Heart right ventricle (tissue), 16 donors: Measurements from ENCODE around the gene CDK19. TPM values are rescaled to one million over a fixed set of nuclear protein-coding genes. Genes with fewer than 3 reads are reported as not detected.
"Not testable (repeated sequence)": the region's sequence is repeated elsewhere in the genome, so short reads cannot be mapped to it uniquely, and the experiment has no call there.

Source experiments
- ATAC-seq, 8 donors: fragments of 200-7000 bp; cut with Tn5 transposase; one replicate each; pipeline ENCODE4 v1.9.1; 2020; ENCODE audit warnings: mild to moderate bottlenecking in 8 of 8, moderate library complexity in 8 of 8, moderate number of reproducible peaks in 1 of 8
- DNase-seq, 2 donors: peaks; one replicate each; pipeline ENCODE4 v3.0.0-alpha.2; 2020
- H3K27ac ChIP-seq, 10 donors: fragments of 200-600 bp; sonication (generic) in 2 of 10; one replicate each; pipeline versions ENCODE4 v1.5.0 to v1.8.0; 2020 to 2022; ENCODE audit warnings: mild to moderate bottlenecking in 3 of 10
- H3K27me3 ChIP-seq, 7 donors: fragments of 200-600 bp; one replicate each; pipeline ENCODE4 v1.8.0; 2021 to 2022; ENCODE audit warnings: mild to moderate bottlenecking in 2 of 7
- H3K36me3 ChIP-seq, 9 donors: fragments of 200-600 bp; sonication (generic) in 1 of 9; one replicate each; pipeline versions ENCODE4 v1.5.0 to v1.8.0; 2020 to 2022; ENCODE audit warnings: mild to moderate bottlenecking in 2 of 9
- H3K4me1 ChIP-seq, 9 donors: fragments of 200-600 bp; sonication (generic) in 1 of 9; one replicate each; pipeline versions ENCODE4 v1.5.0 to v1.8.0; 2020 to 2022; ENCODE audit warnings: mild to moderate bottlenecking in 4 of 9
- H3K4me3 ChIP-seq, 10 donors: fragments of 200-600 bp; sonication (generic) in 2 of 10; one replicate each; pipeline versions ENCODE4 v1.5.0 to v1.8.0; 2020 to 2022; ENCODE audit warnings: mild to moderate bottlenecking in 7 of 10, moderate library complexity in 2 of 10
- H3K9me3 ChIP-seq, 11 donors: fragments of 200-600 bp in 10 of 11; sonication (generic) in 2 of 11; one replicate each; pipeline versions ENCODE4 v1.5.0 to v1.8.0; 2013 to 2022; ENCODE audit warnings: mild to moderate bottlenecking in 2 of 11, control low read depth in 1 of 11, moderate library complexity in 1 of 11
- WGBS, 2 donors: extraction: QIAGEN DNeasy Blood & Tissue Kit; methylation state at CpG; one replicate each; pipeline ENCODE4 v1.1.7; 2013; ENCODE audit warnings: inconsistent platforms in 1 of 2; 5-methylcytosine and 5-hydroxymethylcytosine counted together
- intact Hi-C, 10 donors: fragments of 100-400 bp; cut with DNase I; formaldehyde crosslinking; loops; one replicate each; pipeline versions ENCODE4 v1.11.1 to v1.14.2; 2022
- polyA plus RNA-seq, 2 donors: library from polyadenylated mRNA; stranded (reverse); fragments of 200-250 nt; gene quantifications; one replicate each; pipeline ENCODE4 v1.2.3, GENCODE V29; 2013
- total RNA-seq, 10 donors: library from RNA; stranded (reverse); fragmentation: NEBNext Ultra II Directional in 3 of 10; extraction: Animal tissue kit (Norgen Biotek cat#: 25700) in 3 of 10; gene quantifications; one replicate each; pipeline versions ENCODE4 v1.2.1 to v1.2.4, GENCODE V29; 2021 to 2023
- TF ChIP-seq, protein P1 (sequence below), 9 donors: fragments of 200-600 bp; sonication (generic) in 2 of 9; IDR thresholded peaks; one replicate each; pipeline versions ENCODE4 v1.5.0 to v1.8.0; 2021 to 2022; ENCODE audit warnings: antibody characterized with exemption in 9 of 9, mild to moderate bottlenecking in 5 of 9, moderate library complexity in 1 of 9
- donor health status: Arrhythmogenic right ventricular cardiomyopathy.
- donor health status: ischemic (EF 13 %, LVEDD 7.1; RV severe dilation, severe dysfunction).
- donor health status: healthy with polysubstance abuse.
- donor health status: DM: no; HTN: yes; CAD: no.
- donor health status: DM: no; HTN: no; CAD: no.
- donor health status: ischemic (EF 25% LVEDD 6.9; RV normal size, moderate dysfunction).
- donor health status: ischemic (EF 25% LVEDD 5.7; RV mildly dilated, moderate dysfunction).
- donor health status: healthy.
- donor health status: DM: yes; HTN: yes; CAD: no.
- donor health status: Ischemic cardiomyopathy.
- donor health status: ischemic (EF 35%, LVEDD 5.7; RV mildly dilated, moderate dysfunction).
- donor health status: nonischemic (EF 11% LVEDD 7.7; RV severe dilation, severe dysfunction).
- donor health status: DM: yes; HTN: yes; CAD: no.
- donor health status: PGD.
- donor health status: ischemic (EF 29% LVEDD 5.4; RV normal size, mild dysfunction).
- donor health status: nonischemic (EF 23%, LVEDD 6.1; RV moderate dilation, normal function).

The CDK19 gene
- total and polyA plus RNA-seq, 12 donors: 3.9 to 13.0 (median 8.4) TPM

DNA sequence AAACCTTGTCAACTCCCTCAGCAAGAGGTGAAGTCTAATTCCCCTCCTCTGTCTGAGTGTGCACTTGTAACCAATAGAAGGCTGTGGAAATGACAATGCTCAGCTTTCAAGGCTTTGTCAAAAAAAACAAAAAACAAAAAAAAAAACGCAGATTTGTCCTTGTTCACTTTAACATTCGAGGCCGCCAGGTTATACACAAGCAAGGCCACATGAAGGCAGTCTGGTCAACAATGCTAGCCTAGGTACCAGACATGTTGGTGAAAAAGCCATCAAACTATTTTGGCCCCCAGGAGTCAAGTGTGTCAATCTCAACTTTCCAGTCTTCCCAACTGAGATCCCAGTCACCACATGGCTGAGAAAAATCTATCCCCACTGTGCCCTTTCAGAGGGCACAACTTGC, 92.3 kb downstream of the CDK19 start:
- TF ChIP-seq, protein P1, sequence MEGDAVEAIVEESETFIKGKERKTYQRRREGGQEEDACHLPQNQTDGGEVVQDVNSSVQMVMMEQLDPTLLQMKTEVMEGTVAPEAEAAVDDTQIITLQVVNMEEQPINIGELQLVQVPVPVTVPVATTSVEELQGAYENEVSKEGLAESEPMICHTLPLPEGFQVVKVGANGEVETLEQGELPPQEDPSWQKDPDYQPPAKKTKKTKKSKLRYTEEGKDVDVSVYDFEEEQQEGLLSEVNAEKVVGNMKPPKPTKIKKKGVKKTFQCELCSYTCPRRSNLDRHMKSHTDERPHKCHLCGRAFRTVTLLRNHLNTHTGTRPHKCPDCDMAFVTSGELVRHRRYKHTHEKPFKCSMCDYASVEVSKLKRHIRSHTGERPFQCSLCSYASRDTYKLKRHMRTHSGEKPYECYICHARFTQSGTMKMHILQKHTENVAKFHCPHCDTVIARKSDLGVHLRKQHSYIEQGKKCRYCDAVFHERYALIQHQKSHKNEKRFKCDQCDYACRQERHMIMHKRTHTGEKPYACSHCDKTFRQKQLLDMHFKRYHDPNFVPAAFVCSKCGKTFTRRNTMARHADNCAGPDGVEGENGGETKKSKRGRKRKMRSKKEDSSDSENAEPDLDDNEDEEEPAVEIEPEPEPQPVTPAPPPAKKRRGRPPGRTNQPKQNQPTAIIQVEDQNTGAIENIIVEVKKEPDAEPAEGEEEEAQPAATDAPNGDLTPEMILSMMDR (IDR thresholded peaks at IDR 0.05): no peak
- Histone ChIP-seq H3K27me3 (no peaks in the 10 kb centered on the region), H3K36me3 (peaks cover 0 to 7% (median 0%) of the 10 kb centered on the region in 9 donors), H3K27ac (no peak overlapping the region), H3K4me3 (no peak overlapping the region), H3K9me3 (no peaks in the 10 kb centered on the region), H3K4me1 (no peaks in the 10 kb centered on the region)
- DNase-seq (no peak), ATAC-seq (no peak)
- 92 to 93% methylated on average over 3 of the region's 3 CpGs for WGBS, 2 donors
- intact Hi-C loops: no loop called here

DNA sequence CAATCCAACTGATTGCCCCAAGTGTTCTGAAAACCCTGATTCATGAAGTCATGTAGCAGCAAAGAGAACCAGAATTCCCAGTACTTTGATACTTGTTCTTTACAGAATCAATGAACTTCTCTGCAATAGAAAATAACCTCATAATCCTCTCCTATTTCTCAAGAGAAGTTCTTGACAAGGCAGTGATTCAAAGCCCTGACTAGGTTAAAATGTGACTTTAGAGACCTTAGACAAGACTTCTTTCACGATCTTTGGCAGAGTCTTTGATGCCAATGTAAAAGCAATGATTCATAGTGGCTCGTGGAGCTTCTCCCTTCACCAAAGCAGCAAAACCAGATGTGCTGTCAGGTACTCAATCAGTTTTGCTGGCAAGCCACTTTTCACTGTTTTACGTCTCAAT, 95.2 kb downstream of the CDK19 start:
- H3K36me3 ChIP-seq: peaks cover 0 to 7% (median 0%) of the 10 kb centered on the region in 9 donors
- intact Hi-C loops: no loop called here
- H3K27ac ChIP-seq: no peak overlapping the region
- DNase-seq (no peak), ATAC-seq (no peak)
- no peaks in the 10 kb centered on the region for H3K4me1 ChIP-seq
- H3K9me3 ChIP-seq: no peaks in the 10 kb centered on the region
- TF ChIP-seq, protein P1 (IDR thresholded peaks at IDR 0.05): no peak
- 91 to 94% methylated on average over 3 of the region's 3 CpGs for WGBS, 2 donors
- no peak overlapping the region for H3K4me3 ChIP-seq
- no peaks in the 10 kb centered on the region for H3K27me3 ChIP-seq

DNA sequence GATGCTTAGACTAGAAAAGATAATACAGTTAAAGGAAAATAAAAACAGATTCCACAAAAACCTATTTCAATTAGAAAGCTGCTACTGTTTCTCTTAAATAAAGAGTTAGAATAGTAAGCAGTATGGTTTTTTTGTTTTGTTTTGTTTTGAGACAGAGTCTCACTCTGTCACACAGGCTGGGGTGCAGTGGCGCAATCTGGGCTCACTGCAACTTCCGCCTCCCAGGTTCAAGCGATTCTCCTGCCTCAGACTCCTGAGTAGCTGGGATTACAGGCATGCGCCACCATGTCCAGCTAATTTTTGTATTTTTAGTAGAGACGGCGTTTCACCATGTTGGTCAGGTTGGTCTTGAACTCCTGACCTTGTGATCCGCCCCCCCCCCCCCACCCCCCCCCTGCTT, 95.7 kb downstream of the CDK19 start:
- 95 to 96% methylated on average over 7 of the region's 7 CpGs for WGBS, 2 donors
- H3K27ac ChIP-seq, H3K4me1 ChIP-seq, H3K27me3 ChIP-seq, intact Hi-C loops, DNase-seq, ATAC-seq, H3K36me3 ChIP-seq, H3K9me3 ChIP-seq, H3K4me3 ChIP-seq: not testable (repeated sequence)

DNA sequence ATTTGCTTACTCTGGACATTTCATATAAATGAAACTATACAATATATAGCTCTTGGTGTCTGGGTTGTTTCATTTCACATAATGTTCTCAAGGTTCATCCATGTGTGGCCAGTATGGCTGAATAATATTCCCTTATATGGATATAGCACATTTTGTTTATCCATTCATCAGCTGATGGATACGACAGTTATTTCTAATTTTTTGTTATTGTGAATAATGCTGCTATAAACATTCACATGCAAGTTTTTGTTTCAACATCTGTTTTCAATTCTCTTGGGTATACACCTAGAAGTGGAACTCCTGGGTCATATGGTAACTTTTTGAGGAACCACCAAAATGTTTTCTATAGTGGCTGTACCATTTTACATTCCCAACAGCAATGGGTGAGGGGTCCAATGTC, 101.1 kb downstream of the CDK19 start:
- Histone ChIP-seq H3K27ac (no peak overlapping the region), H3K27me3 (no peaks in the 10 kb centered on the region), H3K4me1 (no peaks in the 10 kb centered on the region), H3K36me3 (no peaks in the 10 kb centered on the region), H3K4me3 (no peak overlapping the region), H3K9me3 (no peaks in the 10 kb centered on the region)
- intact Hi-C loops: no loop called here
- 92 to 97% methylated on average over 1 of the region's 1 CpG for WGBS, 2 donors
- ATAC-seq (no peak), DNase-seq (no peak)
- TF ChIP-seq, protein P1 (IDR thresholded peaks at IDR 0.05): no peak

DNA sequence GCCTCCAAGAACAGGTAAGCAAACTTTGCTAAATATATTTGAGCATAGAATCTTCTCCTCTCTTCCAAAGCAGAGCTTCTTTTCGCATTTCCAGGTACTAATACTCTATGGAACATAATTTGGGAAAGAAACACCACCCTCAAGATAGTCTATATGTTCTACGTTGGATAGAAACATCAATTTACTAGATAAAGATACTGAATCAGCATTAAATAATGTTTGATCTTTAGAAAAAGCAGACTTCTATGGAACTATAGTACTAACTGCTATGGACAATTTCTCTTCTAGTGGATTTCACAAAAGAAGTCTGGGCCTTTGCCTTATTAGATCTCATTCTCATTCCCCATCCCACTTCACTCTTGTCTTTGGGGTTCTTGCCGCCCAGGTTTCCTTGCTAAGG, 103.0 kb downstream of the CDK19 start:
- H3K9me3 ChIP-seq: no peaks in the 10 kb centered on the region
- H3K4me1 ChIP-seq: peaks cover 0 to 8% (median 0%) of the 10 kb centered on the region in 9 donors
- H3K27me3 ChIP-seq: no peaks in the 10 kb centered on the region
- no peaks in the 10 kb centered on the region for H3K36me3 ChIP-seq
- no peak overlapping the region for H3K4me3 ChIP-seq
- ATAC-seq (no peak), DNase-seq (no peak)
- H3K27ac ChIP-seq: no peak overlapping the region
- TF ChIP-seq, protein P1 (IDR thresholded peaks at IDR 0.05): no peak
- intact Hi-C loops: no loop called here
- 96 to 98% methylated on average over 3 of the region's 3 CpGs for WGBS, 2 donors
